ENCODE results near the gene CTXN1.

DNA sequence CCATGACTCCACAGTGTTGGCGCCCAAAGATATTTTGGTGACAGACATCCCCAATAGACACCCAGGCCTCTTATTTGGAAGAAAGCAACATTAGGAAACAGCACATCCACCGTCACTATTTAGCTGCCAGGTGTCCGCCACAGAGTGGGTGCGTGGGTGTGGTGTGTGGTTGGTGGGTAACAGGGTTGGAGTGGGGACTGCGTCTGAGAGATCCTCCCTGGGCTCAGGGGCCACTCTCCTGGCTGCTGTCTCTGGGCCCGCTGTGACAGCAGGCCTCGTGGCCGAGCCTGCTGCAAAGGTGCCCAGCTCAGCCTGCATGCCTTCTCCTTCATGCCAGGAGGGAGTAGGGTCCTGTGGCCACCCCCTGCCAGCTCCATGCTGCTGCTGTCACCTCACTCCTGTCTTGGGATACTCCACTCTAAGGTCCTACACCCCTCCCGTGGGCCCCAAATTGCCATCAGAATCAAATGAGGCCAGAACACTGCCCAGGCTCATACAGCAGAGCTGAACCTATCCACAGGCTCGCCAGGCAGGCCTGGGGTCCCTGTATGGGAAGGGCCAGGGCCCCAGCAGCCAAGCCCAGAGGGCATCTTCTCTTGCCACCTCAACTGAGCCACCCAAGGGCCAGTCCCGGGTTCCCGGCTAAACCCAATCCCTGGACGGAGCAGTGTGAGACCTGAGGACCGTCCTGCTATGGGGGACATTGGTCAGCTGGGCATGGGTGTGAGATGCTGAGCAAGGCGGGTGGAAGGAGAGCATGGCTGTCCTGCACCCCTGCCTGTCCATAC, 42.3 kb upstream of the CTXN1 start:
- TF ChIP-seq POLR2A (IDR thresholded peaks at IDR 0.05) (no peak), POLR2AphosphoS5 (IDR thresholded peaks at IDR 0.05; ENCODE audit: insufficient read depth in 1 of 2, low read depth in 1 of 2) (no peak)
- TF ChIP-seq, protein P1, sequence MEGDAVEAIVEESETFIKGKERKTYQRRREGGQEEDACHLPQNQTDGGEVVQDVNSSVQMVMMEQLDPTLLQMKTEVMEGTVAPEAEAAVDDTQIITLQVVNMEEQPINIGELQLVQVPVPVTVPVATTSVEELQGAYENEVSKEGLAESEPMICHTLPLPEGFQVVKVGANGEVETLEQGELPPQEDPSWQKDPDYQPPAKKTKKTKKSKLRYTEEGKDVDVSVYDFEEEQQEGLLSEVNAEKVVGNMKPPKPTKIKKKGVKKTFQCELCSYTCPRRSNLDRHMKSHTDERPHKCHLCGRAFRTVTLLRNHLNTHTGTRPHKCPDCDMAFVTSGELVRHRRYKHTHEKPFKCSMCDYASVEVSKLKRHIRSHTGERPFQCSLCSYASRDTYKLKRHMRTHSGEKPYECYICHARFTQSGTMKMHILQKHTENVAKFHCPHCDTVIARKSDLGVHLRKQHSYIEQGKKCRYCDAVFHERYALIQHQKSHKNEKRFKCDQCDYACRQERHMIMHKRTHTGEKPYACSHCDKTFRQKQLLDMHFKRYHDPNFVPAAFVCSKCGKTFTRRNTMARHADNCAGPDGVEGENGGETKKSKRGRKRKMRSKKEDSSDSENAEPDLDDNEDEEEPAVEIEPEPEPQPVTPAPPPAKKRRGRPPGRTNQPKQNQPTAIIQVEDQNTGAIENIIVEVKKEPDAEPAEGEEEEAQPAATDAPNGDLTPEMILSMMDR (IDR thresholded peaks at IDR 0.05), result no peak

Data from vagina (tissue), 2 donors.